Gastrocnemius medialis (tissue), 4 donors: Measurements from ENCODE around the gene DONSON.

Experiments used
- POLR2A ChIP-seq, 2 donors: fragments of 450-650 bp; IDR thresholded peaks; one replicate each; pipeline ENCODE4 v1.6.1; 2017; ENCODE audit warnings: antibody characterized with exemption in 2 of 2, mild to moderate bottlenecking in 2 of 2, moderate library complexity in 2 of 2
- TF ChIP-seq, protein P1 (sequence below), 5 experiments: fragments of 450-650 bp in 3 of 5; fragments of 200-600 bp in 2 of 5; sonication (generic) in 2 of 5; IDR thresholded peaks in 4 of 5; conservative IDR thresholded peaks in 1 of 5; 1 replicate in 4 of 5; 2 replicates in 1 of 5; pipeline ENCODE4 v1.5.1; 2016 to 2019; ENCODE audit warnings: antibody characterized with exemption in 5 of 5, mild to moderate bottlenecking in 3 of 5, moderate library complexity in 3 of 5

DNA sequence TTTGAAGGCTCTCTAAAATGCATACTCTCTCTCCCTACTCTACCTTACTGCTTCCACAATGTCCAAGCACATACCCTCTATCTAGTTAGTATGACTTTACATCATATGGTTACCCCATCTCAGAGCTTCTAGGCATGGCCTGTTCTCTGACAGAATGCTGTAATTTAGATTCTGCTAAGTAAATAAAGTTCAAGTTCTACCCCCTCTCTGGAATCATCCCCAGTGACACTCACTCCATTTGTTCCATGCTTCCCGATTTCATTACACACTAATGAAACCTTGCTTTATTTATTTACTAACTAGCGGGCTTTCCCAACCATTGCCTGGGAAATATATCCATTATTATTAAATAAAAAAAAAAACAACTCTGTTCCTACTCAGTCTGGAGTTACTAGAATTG lies 45.8 kb upstream of the DONSON start:
- TF ChIP-seq, protein P1, sequence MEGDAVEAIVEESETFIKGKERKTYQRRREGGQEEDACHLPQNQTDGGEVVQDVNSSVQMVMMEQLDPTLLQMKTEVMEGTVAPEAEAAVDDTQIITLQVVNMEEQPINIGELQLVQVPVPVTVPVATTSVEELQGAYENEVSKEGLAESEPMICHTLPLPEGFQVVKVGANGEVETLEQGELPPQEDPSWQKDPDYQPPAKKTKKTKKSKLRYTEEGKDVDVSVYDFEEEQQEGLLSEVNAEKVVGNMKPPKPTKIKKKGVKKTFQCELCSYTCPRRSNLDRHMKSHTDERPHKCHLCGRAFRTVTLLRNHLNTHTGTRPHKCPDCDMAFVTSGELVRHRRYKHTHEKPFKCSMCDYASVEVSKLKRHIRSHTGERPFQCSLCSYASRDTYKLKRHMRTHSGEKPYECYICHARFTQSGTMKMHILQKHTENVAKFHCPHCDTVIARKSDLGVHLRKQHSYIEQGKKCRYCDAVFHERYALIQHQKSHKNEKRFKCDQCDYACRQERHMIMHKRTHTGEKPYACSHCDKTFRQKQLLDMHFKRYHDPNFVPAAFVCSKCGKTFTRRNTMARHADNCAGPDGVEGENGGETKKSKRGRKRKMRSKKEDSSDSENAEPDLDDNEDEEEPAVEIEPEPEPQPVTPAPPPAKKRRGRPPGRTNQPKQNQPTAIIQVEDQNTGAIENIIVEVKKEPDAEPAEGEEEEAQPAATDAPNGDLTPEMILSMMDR (IDR thresholded peaks at IDR 0.05 in 4 of 5, conservative IDR thresholded peaks at IDR 0.05 in 1 of 5) = no peak
- TF ChIP-seq POLR2A (IDR thresholded peaks at IDR 0.05) = no peak
